Globus pallidus (tissue), 1 donor: ENCODE results near the gene MLXIPL.
"Not testable (repeated sequence)": the region's sequence is repeated elsewhere in the genome, so short reads cannot be mapped to it uniquely, and the experiment has no call there.

ENCODE experiments used
- DNase-seq: peaks from one replicate; pipeline ENCODE4 v3.0.0-alpha.2; 2015; ENCODE audit warnings: low spot score

Gene MLXIPL

GRCh38 chr7:73577627-73578341, 46.5 kb downstream of the MLXIPL start:
- no peak for DNase-seq

- DNase-seq: no peak
These were observed 50.5 kb downstream of the MLXIPL start for GRCh38 chr7:73573791-73574190.

DNA sequence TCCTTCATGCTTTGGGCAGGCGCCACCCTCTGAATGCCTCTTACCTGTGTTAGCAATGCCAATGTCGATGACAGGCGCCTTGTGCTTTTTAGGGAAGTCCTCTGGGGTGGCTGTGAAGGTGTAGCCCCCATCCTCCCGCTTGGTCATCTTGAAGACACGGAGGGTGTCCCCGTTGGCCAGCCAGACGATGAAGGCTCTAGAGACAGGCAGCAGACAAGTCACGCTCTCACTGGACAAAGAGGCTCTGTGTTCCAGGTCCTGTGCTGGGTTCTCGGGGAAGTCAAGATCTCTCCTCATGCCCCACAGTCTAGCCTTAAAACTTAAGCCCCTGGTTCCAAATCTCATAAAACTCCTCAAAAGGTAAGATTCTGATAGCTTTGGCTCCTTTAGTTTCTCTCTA, 51.0 kb downstream of the MLXIPL start:
- peak; percentile 24 for DNase-seq

DNA sequence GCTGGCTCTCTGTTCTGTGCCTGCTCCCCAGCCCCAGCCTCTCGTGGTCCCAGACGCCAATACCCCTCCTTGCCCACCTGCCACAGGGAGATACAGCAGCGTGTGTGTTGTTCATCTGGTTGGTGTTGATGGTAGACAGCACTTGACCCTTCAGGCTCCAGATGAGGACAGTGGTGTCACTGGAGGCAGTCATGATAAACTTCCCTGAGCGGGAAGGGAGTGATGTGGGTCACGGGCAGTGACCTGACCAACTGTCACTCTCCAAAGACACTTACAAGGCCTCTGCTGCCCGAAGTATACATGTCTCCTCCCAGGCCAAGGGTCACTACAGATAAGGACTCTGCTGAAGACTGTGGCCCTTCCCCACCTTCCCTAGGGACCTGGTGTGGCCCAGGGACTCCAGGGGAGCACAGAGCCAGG, 51.5 kb downstream of the MLXIPL start:
- DNase-seq: no peak

- DNase-seq: no peak
These were observed 53.3 kb downstream of the MLXIPL start for GRCh38 chr7:73570977-73571376.

DNA sequence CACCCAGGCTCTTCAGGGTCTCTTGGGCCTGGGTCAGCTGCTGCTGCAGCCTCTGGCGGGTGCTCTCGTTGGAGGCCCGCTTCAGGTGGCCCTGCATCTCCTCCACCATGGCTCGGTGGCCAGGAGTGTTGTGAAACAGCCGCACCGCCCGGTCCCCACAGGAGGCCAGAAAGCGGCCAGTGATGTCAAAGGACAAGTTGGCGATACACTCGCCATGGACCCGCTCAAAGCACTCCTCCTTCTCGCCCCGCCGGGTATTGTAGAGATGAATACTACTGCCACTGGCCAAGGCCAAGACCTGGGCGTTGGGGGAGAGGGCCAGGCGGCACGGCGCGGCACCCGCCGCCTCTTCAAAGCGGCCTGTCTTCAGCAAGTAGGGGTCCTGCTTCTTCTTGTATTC, 53.8 kb downstream of the MLXIPL start:
- no peak for DNase-seq

- no peak for DNase-seq
These were observed 55.2 kb downstream of the MLXIPL start for GRCh38 chr7:73569042-73569608.

GRCh38 chr7:73567846-73568685, 56.3 kb downstream of the MLXIPL start:
- no peak for DNase-seq

DNA sequence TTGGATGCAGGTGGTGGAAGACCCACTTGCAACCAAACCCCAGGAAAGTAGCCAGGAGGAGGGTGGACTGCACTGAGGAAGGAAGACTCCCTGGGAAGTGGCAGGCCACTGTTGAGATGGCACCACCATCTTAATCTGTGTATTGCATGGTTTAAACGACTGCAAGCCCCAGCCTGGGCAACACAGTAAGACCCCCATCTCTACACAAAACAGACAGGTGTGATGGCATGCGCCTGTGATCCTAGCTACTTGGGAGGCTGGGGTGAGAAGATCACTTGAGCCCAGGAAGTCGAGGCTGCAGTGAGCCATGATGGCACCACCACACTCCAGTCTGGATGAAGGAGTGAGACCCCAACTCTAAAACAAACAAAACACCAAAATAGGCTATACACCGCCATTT, 57.2 kb downstream of the MLXIPL start:
- no peak for DNase-seq

DNA sequence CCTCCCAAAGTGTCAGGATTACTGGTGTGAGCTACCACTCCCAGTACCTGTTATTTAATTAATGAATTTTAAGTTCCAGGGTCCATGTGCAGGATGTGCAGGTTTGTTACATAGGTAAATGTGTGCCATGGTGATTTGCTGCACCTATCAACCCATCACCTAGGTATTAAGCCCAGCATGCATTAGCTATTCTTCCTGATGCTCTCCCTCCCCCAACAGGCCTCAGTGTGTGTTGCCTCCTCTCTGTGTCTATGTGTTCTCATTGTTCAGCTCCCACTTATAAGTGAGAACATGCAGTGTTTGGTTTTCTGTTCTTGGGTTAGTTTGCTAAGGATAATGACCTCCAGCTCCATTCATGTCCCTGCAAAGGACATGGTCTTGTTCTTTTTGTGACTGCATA, 57.9 kb downstream of the MLXIPL start:
- DNase-seq: not testable (repeated sequence)

DNA sequence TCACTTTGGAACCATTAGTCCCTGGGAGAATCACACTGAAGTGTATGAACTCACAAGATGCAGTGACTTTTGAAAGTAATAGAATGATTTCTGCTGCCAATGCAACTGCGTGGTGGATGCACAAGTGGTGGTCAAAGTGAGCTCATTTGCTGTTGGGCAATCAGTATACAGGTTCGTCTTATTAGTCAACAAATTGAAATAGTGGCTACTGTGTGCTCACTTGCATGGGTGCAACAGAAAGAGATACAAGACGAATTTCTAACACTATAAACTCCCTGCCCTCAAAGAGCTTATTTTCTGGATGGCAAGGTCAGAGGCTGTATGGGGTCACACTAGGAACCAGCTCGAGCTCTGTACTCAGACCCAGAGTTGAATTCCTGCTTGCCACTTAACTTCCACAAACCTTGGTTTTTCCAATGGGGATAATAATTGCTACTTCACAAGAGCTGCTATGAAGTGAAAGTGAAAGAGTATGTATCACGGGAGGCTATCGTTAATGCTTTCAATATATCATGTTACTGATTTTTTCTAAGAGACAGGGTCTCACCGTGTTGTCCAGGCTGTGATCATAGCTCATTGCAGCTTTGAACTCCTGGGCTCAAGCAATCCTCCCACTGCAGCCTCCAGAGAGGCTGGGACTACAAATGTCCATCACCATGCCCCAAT, 58.5 kb downstream of the MLXIPL start:
- DNase-seq: no peak

DNA sequence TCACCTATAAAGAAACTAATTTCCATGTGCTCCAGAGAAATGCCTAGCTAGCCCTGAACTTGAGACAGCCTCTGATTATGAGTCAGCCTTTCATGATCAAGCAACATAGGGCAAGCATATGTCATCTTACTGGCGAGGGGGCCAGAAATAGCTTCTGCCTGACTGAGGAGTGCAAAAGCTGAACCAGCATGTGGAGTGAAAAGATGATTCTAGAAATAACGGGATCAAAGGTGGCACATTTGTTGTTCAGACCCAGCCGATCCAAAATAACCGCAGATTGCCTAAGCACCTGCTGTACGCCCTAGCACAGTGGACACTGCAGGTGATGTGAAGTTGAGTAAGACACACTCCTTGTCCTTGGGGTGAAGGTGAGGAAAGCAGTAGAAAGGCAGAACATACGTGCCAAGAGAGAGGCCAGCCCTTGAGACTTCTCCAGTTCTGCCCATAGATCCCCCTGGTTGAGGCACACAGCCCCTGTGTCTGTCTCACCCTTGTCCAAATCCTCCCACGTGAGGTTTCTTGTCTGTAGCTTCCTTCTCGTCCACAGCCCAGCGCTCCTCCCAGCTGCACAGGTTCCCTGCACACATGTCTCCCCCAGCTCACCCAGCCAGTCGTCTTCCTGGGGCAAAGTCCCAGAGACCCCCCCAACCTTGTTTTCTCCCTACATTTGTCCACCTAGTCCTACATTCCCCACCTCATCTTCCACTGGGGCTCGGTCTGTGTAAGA, 64.0 kb downstream of the MLXIPL start:
- no peak for DNase-seq

DNA sequence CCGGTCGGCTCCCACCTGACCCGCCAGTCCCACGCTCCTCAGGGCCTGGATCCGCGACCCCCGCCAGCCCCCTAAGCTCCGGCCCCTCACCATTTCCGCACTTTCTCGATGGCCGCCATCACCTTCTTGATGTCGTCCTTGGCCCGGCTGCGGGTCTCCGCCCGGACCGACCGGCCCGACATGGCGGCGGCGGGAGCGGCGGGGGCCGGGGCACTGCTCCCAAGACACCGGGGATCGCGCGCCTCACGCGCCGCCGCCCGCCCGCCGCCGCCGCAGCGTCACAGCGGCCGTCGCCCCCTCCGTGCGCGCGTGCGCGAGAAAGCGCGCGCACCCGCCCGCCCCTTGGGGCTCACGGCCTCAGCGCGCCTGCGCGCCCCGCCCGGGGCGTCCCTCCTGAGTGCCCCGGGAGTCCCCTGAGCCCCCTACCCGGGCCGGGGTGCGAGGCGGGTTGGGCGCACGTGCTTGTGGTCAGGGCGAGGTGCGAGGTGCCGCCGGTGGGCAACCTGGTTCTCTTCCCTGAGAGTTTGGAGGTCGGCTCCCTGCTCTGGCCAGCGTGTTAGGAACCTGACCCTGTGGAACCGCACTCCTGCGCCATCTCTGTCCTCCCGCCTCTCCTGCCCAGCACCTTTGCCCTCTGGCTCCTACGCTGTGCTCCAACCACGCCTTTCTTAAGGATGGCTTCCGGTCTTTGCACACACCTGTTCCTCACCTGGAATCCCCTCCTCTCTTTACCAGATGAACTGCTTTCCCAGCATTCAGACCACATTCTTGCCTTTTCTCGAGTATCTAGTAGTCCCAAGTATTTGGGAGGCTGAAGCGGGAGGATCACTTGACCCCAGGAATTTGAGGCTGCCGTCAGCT, 66.7 kb downstream of the MLXIPL start, which contains the start of gene BCL7B:
Gene BCL7B, minus strand, starts transcription at position 294 of the 861 bp plus-strand sequence. Its CDS starts 112 bp downstream, at position 182.
- peak; percentile 69 for DNase-seq

DNA sequence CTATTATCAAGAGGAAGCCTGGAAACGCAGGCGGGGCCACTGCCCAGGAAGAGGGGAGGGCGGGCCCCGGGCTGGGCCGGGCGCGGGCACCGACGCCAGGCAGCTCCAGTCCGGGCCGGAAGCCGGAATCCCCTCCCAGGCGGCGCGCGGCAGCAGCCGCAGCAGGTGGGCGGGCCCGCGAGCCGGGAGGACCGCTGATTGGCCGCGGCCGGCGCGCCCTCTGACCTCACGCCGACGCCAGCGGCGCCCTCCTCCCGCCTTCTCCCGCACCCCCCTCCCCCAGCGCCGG, 67.3 kb downstream of the MLXIPL start:
- peak; percentile 93 for DNase-seq

DNA sequence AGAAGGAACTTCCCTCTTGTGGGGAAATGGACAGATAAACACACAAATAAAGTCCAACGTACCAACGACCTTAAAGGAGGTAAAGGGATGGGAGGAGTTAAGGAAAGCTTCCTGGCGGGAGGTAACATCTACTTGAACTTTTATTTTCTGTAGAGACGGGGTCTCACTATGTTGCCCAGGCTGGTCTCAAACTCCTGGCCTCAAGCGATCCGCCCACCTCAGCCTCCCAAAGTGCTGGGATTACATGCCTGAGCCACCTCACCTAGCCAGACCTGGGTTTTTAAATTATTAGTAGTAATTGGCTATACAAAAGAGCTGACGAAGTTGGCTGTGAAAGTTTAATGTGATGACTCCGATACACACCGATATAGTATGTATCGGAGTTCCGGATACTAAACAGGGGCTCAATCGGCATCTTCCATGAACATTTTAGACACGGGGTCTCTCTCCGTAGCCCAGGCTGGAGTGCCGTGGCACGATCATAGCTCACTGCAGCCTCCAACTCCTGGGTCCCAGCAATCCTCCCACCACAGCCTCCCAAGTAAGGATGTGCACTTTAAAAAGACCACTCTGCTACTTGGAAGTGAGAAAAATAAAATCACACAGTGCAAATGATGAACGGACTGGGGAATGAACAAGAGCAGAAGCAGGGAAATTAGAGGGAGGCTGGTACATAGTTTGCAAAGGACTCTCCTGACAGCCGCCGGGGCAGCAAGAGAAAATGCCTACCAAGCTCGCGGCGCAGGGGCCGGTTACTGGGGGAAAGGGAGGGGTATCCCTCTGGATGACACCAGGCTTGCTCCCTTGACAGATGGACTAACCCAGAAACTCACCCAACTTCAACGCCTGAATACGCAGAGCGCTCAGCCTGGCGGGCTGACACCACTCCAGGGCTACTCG, 67.9 kb downstream of the MLXIPL start:
- no peak for DNase-seq

- DNase-seq: no peak
These were observed 68.8 kb downstream of the MLXIPL start for GRCh38 chr7:73555411-73555982.

DNA sequence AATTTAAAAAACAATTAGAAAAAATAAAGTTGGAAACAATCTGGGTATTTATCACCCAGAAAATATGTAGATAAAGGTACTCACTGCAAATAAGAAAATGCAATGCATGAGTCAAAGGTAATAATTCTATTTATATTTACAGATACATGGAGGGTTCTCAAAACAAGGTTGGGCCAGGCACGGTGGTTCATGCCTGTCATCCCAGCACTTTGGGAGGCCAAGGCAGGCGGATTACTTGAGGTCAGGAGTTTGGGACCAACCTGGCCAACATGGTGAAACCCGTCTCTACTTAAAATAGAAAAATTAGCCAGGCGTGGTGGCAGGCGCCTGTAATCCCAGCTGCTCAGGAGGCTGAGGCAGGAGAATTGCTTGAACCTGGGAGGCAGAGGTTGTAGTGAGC, 74.2 kb downstream of the MLXIPL start:
- DNase-seq: not testable (repeated sequence)

- no peak for DNase-seq
These were observed 75.1 kb downstream of the MLXIPL start for GRCh38 chr7:73549176-73549575.

- DNase-seq: no peak
These were observed 76.5 kb downstream of the MLXIPL start for GRCh38 chr7:73547841-73548240.

DNA sequence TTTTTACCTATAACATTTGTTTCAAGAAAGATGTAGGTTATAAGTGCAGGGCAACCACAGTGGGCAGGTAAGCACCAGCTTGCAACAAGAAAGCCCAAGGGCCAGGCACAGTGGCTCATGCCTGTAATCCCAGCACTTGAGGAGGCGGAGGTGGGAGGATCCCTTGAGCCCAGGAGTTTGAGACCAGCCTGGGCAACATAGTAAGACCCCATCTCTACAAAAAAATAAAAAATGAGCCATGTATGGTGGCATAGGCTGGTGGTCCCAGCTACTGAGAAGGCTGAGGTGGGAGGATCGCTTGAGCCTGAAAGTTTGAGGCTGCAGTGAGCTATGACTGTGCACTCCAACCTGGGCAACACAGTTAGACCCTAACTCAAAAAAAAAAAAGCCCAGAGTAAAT, 79.6 kb downstream of the MLXIPL start:
- DNase-seq: no peak
